DND-41 (cell line): ENCODE results near the gene ADIPOQ.

Experiments
- CTCF ChIP-seq: IDR thresholded peaks from 2 replicates; pipeline ENCODE4 v1.5.1; 2012; ENCODE audit warnings: borderline replicate concordance, low read length, moderate library complexity, mild to moderate bottlenecking; ENCODE audit not compliant: poor library complexity, severe bottlenecking; ENCODE audit errors: extremely low read depth
- EZH2 ChIP-seq: IDR thresholded peaks from 3 replicates; pipeline ENCODE4 v1.6.1; 2012; ENCODE audit warnings: borderline replicate concordance, low read depth, mild to moderate bottlenecking, moderate library complexity, low read length, inconsistent platforms; ENCODE audit not compliant: severe bottlenecking

GRCh38 chr3:186802701-186803100, 39.8 kb upstream of the ADIPOQ start:
- no peak for TF ChIP-seq CTCF
- no peak for TF ChIP-seq EZH2
